ENCODE measurements around the gene RPL14.
A peak's percentile ranks its signal among the peaks of the same experiment; 100 is the strongest.

Gene RPL14

GRCh38 chr3:40487172-40487571, 30.0 kb downstream of the RPL14 start:
- Histone ChIP-seq H3K36me3 (ENCODE audit: control insufficient read depth, insufficient read depth, low read length) (no peaks in the 10 kb centered on the region), H3K9me3 (ENCODE audit: control insufficient read depth, low read length) (no peaks in the 10 kb centered on the region), H3K27ac (ENCODE audit: insufficient read depth, low read depth, low read length, poor library complexity, severe bottlenecking) (no peak overlapping the region), H3K27me3 (ENCODE audit: control insufficient read depth, insufficient read depth, low read length, poor library complexity, severe bottlenecking) (no peaks in the 10 kb centered on the region), H3K4me1 (ENCODE audit: control insufficient read depth, insufficient read depth, low read length) (no peaks in the 10 kb centered on the region), H3K4me3 (ENCODE audit: insufficient read depth, low read depth, low read length) (no peak overlapping the region)
- whole genome bisulfite sequencing, 2 experiments, result 96 to 98% methylated on average over 3 of the region's 3 CpGs

GRCh38 chr3:40490916-40491315, 33.8 kb downstream of the RPL14 start:
- 79 to 85% methylated on average over 2 to 5 of the region's 5 CpGs for WGBS, 2 experiments
- no peaks in the 10 kb centered on the region for H3K4me1 ChIP-seq (ENCODE audit: control insufficient read depth, insufficient read depth, low read length)

GRCh38 chr3:40494698-40495097, 37.6 kb downstream of the RPL14 start:
- WGBS, 2 experiments, result 66 to 71% methylated on average over 2 of the region's 2 CpGs

More at GRCh38 chr3:40490916-40491315, 33.8 kb downstream of the RPL14 start:
- Histone ChIP-seq H3K4me3 (ENCODE audit: insufficient read depth, low read depth, low read length) (no peak overlapping the region), H3K27ac (ENCODE audit: insufficient read depth, low read depth, low read length, poor library complexity, severe bottlenecking) (no peak overlapping the region), H3K9me3 (ENCODE audit: control insufficient read depth, low read length) (no peaks in the 10 kb centered on the region), H3K36me3 (ENCODE audit: control insufficient read depth, insufficient read depth, low read length) (no peaks in the 10 kb centered on the region), H3K27me3 (ENCODE audit: control insufficient read depth, insufficient read depth, low read length, poor library complexity, severe bottlenecking) (no peaks in the 10 kb centered on the region)

GRCh38 chr3:40497288-40497687, 40.1 kb downstream of the RPL14 start:
- H3K36me3 ChIP-seq (ENCODE audit: control insufficient read depth, insufficient read depth, low read length), result no peaks in the 10 kb centered on the region
- H3K4me1 ChIP-seq (ENCODE audit: control insufficient read depth, insufficient read depth, low read length), result no peaks in the 10 kb centered on the region
- no peak overlapping the region for H3K27ac ChIP-seq (ENCODE audit: insufficient read depth, low read depth, low read length, poor library complexity, severe bottlenecking)
- H3K4me3 ChIP-seq (ENCODE audit: insufficient read depth, low read depth, low read length), result no peak overlapping the region
- H3K9me3 ChIP-seq (ENCODE audit: control insufficient read depth, low read length), result no peaks in the 10 kb centered on the region
- no peaks in the 10 kb centered on the region for H3K27me3 ChIP-seq (ENCODE audit: control insufficient read depth, insufficient read depth, low read length, poor library complexity, severe bottlenecking)
- WGBS, 2 experiments, result 85 to 98% methylated on average over 2 of the region's 2 CpGs

More at GRCh38 chr3:40494698-40495097, 37.6 kb downstream of the RPL14 start:
- no peaks in the 10 kb centered on the region for H3K27me3 ChIP-seq (ENCODE audit: control insufficient read depth, insufficient read depth, low read length, poor library complexity, severe bottlenecking)
- no peaks in the 10 kb centered on the region for H3K9me3 ChIP-seq (ENCODE audit: control insufficient read depth, low read length)
- no peaks in the 10 kb centered on the region for H3K36me3 ChIP-seq (ENCODE audit: control insufficient read depth, insufficient read depth, low read length)
- no peak overlapping the region for H3K27ac ChIP-seq (ENCODE audit: insufficient read depth, low read depth, low read length, poor library complexity, severe bottlenecking)
- H3K4me1 ChIP-seq (ENCODE audit: control insufficient read depth, insufficient read depth, low read length), result no peaks in the 10 kb centered on the region
- H3K4me3 ChIP-seq (ENCODE audit: insufficient read depth, low read depth, low read length), result no peak overlapping the region

- Histone ChIP-seq H3K27me3 (ENCODE audit: control insufficient read depth, insufficient read depth, low read length, poor library complexity, severe bottlenecking) (no peaks in the 10 kb centered on the region), H3K27ac (ENCODE audit: insufficient read depth, low read depth, low read length, poor library complexity, severe bottlenecking) (no peak overlapping the region), H3K4me1 (ENCODE audit: control insufficient read depth, insufficient read depth, low read length) (no peaks in the 10 kb centered on the region), H3K4me3 (ENCODE audit: insufficient read depth, low read depth, low read length) (no peak overlapping the region), H3K36me3 (ENCODE audit: control insufficient read depth, insufficient read depth, low read length) (no peaks in the 10 kb centered on the region), H3K9me3 (ENCODE audit: control insufficient read depth, low read length) (no peaks in the 10 kb centered on the region)
- 94 to 95% methylated on average over 1 of the region's 1 CpG for WGBS, 2 experiments
These were observed 42.8 kb downstream of the RPL14 start for GRCh38 chr3:40499952-40500351.

GRCh38 chr3:40502034-40502433, 44.9 kb downstream of the RPL14 start:
- Histone ChIP-seq H3K27me3 (ENCODE audit: control insufficient read depth, insufficient read depth, low read length, poor library complexity, severe bottlenecking) (no peaks in the 10 kb centered on the region), H3K9me3 (ENCODE audit: control insufficient read depth, low read length) (no peaks in the 10 kb centered on the region), H3K4me3 (ENCODE audit: insufficient read depth, low read depth, low read length) (no peak overlapping the region), H3K36me3 (ENCODE audit: control insufficient read depth, insufficient read depth, low read length) (no peaks in the 10 kb centered on the region), H3K4me1 (ENCODE audit: control insufficient read depth, insufficient read depth, low read length) (peaks cover 3% of the 10 kb centered on the region), H3K27ac (ENCODE audit: insufficient read depth, low read depth, low read length, poor library complexity, severe bottlenecking) (no peak overlapping the region)
- 88 to 100% methylated on average over 1 to 2 of the region's 2 CpGs for WGBS, 2 experiments

- Histone ChIP-seq H3K36me3 (ENCODE audit: control insufficient read depth, insufficient read depth, low read length) (peaks cover 14% of the 10 kb centered on the region), H3K27me3 (ENCODE audit: control insufficient read depth, insufficient read depth, low read length, poor library complexity, severe bottlenecking) (no peaks in the 10 kb centered on the region), H3K4me1 (ENCODE audit: control insufficient read depth, insufficient read depth, low read length) (peaks cover 3% of the 10 kb centered on the region), H3K27ac (ENCODE audit: insufficient read depth, low read depth, low read length, poor library complexity, severe bottlenecking) (no peak overlapping the region), H3K9me3 (ENCODE audit: control insufficient read depth, low read length) (no peaks in the 10 kb centered on the region), H3K4me3 (ENCODE audit: insufficient read depth, low read depth, low read length) (no peak overlapping the region)
- 94 to 97% methylated on average over 5 of the region's 5 CpGs for WGBS, 2 experiments
These were observed 47.7 kb downstream of the RPL14 start for GRCh38 chr3:40504636-40505430.

GRCh38 chr3:40505599-40506462, 48.7 kb downstream of the RPL14 start, which contains the start of gene ZNF620:
Gene ZNF620 (plus strand): TSS chr3:40506039. CDS start chr3:40506353, 314 bp downstream.
- Histone ChIP-seq H3K4me1 (ENCODE audit: control insufficient read depth, insufficient read depth, low read length) (peaks cover 3% of the 10 kb centered on the region), H3K27me3 (ENCODE audit: control insufficient read depth, insufficient read depth, low read length, poor library complexity, severe bottlenecking) (no peaks in the 10 kb centered on the region), H3K9me3 (ENCODE audit: control insufficient read depth, low read length) (no peaks in the 10 kb centered on the region), H3K4me3 (ENCODE audit: insufficient read depth, low read depth, low read length) (peak within 1 kb of the TSS; percentile 78), H3K27ac (ENCODE audit: insufficient read depth, low read depth, low read length, poor library complexity, severe bottlenecking) (no peak within 1 kb of the TSS), H3K36me3 (ENCODE audit: control insufficient read depth, insufficient read depth, low read length) (peaks cover 24% of the 10 kb centered on the region)
- 11% methylated on average over 44 of the region's 44 CpGs for WGBS, 2 experiments

- Histone ChIP-seq H3K36me3 (ENCODE audit: control insufficient read depth, insufficient read depth, low read length) (peaks cover 43% of the 10 kb centered on the region), H3K4me3 (ENCODE audit: insufficient read depth, low read depth, low read length) (no peak overlapping the region), H3K27me3 (ENCODE audit: control insufficient read depth, insufficient read depth, low read length, poor library complexity, severe bottlenecking) (no peaks in the 10 kb centered on the region), H3K4me1 (ENCODE audit: control insufficient read depth, insufficient read depth, low read length) (peaks cover 3% of the 10 kb centered on the region), H3K27ac (ENCODE audit: insufficient read depth, low read depth, low read length, poor library complexity, severe bottlenecking) (no peak overlapping the region), H3K9me3 (ENCODE audit: control insufficient read depth, low read length) (no peaks in the 10 kb centered on the region)
- 88 to 100% methylated on average over 1 of the region's 1 CpG for WGBS, 2 experiments
These were observed 54.0 kb downstream of the RPL14 start for GRCh38 chr3:40511031-40511718.

Measured in ectodermal cell (in vitro differentiated cells).